ENCODE data around the gene SERPINA5.

Gene SERPINA5

DNA sequence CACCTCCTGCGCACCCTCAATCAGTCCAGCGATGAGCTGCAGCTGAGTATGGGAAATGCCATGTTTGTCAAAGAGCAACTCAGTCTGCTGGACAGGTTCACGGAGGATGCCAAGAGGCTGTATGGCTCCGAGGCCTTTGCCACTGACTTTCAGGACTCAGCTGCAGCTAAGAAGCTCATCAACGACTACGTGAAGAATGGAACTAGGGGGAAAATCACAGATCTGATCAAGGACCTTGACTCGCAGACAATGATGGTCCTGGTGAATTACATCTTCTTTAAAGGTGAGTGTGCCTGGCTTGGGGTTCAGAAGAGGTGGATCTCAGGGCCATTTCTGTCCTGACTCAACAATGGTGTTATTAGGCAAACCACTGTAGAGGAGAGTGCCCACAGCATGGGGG is 33.6 kb downstream of the SERPINA5 start:
- no peak for TF ChIP-seq BACH2 (CRISPR knock-in tag; IDR thresholded peaks at IDR 0.05; ENCODE audit: borderline replicate concordance)
- TF ChIP-seq, protein P1, sequence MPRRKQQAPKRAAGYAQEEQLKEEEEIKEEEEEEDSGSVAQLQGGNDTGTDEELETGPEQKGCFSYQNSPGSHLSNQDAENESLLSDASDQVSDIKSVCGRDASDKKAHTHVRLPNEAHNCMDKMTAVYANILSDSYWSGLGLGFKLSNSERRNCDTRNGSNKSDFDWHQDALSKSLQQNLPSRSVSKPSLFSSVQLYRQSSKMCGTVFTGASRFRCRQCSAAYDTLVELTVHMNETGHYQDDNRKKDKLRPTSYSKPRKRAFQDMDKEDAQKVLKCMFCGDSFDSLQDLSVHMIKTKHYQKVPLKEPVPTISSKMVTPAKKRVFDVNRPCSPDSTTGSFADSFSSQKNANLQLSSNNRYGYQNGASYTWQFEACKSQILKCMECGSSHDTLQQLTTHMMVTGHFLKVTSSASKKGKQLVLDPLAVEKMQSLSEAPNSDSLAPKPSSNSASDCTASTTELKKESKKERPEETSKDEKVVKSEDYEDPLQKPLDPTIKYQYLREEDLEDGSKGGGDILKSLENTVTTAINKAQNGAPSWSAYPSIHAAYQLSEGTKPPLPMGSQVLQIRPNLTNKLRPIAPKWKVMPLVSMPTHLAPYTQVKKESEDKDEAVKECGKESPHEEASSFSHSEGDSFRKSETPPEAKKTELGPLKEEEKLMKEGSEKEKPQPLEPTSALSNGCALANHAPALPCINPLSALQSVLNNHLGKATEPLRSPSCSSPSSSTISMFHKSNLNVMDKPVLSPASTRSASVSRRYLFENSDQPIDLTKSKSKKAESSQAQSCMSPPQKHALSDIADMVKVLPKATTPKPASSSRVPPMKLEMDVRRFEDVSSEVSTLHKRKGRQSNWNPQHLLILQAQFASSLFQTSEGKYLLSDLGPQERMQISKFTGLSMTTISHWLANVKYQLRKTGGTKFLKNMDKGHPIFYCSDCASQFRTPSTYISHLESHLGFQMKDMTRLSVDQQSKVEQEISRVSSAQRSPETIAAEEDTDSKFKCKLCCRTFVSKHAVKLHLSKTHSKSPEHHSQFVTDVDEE (CRISPR knock-in tag; IDR thresholded peaks at IDR 0.05) = no peak
- TF ChIP-seq, protein P2, sequence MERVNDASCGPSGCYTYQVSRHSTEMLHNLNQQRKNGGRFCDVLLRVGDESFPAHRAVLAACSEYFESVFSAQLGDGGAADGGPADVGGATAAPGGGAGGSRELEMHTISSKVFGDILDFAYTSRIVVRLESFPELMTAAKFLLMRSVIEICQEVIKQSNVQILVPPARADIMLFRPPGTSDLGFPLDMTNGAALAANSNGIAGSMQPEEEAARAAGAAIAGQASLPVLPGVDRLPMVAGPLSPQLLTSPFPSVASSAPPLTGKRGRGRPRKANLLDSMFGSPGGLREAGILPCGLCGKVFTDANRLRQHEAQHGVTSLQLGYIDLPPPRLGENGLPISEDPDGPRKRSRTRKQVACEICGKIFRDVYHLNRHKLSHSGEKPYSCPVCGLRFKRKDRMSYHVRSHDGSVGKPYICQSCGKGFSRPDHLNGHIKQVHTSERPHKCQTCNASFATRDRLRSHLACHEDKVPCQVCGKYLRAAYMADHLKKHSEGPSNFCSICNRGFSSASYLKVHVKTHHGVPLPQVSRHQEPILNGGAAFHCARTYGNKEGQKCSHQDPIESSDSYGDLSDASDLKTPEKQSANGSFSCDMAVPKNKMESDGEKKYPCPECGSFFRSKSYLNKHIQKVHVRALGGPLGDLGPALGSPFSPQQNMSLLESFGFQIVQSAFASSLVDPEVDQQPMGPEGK (CRISPR knock-in tag; IDR thresholded peaks at IDR 0.05; ENCODE audit: borderline replicate concordance) = no peak
- no peak for TF ChIP-seq TOX (CRISPR knock-in tag; IDR thresholded peaks at IDR 0.05; ENCODE audit: borderline replicate concordance)
- TF ChIP-seq ARNTL (CRISPR knock-in tag; IDR thresholded peaks at IDR 0.05; ENCODE audit: borderline replicate concordance, low read depth) = no peak
- no peak for TF ChIP-seq RARB (CRISPR knock-in tag; IDR thresholded peaks at IDR 0.05)
- TF ChIP-seq ZNF565 (CRISPR knock-in tag; conservative IDR thresholded peaks at IDR 0.05; ENCODE audit: low read depth) = no peak
- TF ChIP-seq, protein P3, sequence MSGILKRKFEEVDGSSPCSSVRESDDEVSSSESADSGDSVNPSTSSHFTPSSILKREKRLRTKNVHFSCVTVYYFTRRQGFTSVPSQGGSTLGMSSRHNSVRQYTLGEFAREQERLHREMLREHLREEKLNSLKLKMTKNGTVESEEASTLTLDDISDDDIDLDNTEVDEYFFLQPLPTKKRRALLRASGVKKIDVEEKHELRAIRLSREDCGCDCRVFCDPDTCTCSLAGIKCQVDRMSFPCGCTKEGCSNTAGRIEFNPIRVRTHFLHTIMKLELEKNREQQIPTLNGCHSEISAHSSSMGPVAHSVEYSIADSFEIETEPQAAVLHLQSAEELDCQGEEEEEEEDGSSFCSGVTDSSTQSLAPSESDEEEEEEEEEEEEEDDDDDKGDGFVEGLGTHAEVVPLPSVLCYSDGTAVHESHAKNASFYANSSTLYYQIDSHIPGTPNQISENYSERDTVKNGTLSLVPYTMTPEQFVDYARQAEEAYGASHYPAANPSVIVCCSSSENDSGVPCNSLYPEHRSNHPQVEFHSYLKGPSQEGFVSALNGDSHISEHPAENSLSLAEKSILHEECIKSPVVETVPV (CRISPR knock-in tag; IDR thresholded peaks at IDR 0.05) = no peak
- TF ChIP-seq ZNF70 (CRISPR knock-in tag; IDR thresholded peaks at IDR 0.05) = no peak
- no peak for TF ChIP-seq ZFP30 (CRISPR knock-in tag; IDR thresholded peaks at IDR 0.05)
- no peak for ATAC-seq

DNA sequence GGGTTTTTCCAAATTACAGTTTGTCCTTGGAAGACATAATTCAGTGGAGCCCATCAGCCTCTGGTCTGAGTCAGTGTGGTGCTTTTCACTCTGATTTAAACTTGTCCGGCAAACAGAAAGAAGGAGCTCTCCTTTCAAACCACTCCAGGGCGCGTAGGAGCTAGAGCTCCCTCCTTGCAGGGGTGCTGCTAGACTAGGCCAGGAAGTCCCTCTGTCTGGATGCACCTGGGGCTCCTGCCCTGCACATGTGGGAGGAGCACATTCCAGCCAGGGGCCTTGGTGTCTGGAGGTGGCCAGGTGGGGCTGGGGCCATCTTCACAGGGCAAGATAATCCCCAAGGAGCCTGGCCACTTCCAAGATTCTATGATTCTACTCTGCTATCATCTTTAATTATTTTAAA is 34.0 kb downstream of the SERPINA5 start:
- no peak for TF ChIP-seq SNAI2 (CRISPR knock-in tag; IDR thresholded peaks at IDR 0.05)
- TF ChIP-seq ZNF70 (CRISPR knock-in tag; IDR thresholded peaks at IDR 0.05) = no peak
- TF ChIP-seq ZC3H10 (CRISPR knock-in tag; IDR thresholded peaks at IDR 0.05) = no peak
- no peak for TF ChIP-seq PPARA (CRISPR knock-in tag; IDR thresholded peaks at IDR 0.05; ENCODE audit: borderline replicate concordance)
- TF ChIP-seq BACH2 (CRISPR knock-in tag; IDR thresholded peaks at IDR 0.05; ENCODE audit: borderline replicate concordance) = no peak
- TF ChIP-seq, protein P2 (CRISPR knock-in tag; IDR thresholded peaks at IDR 0.05; ENCODE audit: borderline replicate concordance) = no peak
- TF ChIP-seq TOX (CRISPR knock-in tag; IDR thresholded peaks at IDR 0.05; ENCODE audit: borderline replicate concordance) = no peak
- no peak for TF ChIP-seq CSDC2 (CRISPR knock-in tag; IDR thresholded peaks at IDR 0.05)
- no peak for TF ChIP-seq ZFP30 (CRISPR knock-in tag; IDR thresholded peaks at IDR 0.05)
- no peak for TF ChIP-seq ESRRG (CRISPR knock-in tag; IDR thresholded peaks at IDR 0.05)
- TF ChIP-seq, protein P4, sequence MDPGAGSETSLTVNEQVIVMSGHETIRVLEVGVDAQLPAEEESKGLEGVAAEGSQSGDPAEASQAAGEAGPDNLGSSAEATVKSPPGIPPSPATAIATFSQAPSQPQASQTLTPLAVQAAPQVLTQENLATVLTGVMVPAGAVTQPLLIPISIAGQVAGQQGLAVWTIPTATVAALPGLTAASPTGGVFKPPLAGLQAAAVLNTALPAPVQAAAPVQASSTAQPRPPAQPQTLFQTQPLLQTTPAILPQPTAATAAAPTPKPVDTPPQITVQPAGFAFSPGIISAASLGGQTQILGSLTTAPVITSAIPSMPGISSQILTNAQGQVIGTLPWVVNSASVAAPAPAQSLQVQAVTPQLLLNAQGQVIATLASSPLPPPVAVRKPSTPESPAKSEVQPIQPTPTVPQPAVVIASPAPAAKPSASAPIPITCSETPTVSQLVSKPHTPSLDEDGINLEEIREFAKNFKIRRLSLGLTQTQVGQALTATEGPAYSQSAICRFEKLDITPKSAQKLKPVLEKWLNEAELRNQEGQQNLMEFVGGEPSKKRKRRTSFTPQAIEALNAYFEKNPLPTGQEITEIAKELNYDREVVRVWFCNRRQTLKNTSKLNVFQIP (CRISPR knock-in tag; IDR thresholded peaks at IDR 0.05; ENCODE audit: borderline replicate concordance, low read depth) = no peak
- TF ChIP-seq OSR1 (CRISPR knock-in tag; IDR thresholded peaks at IDR 0.05) = no peak
- TF ChIP-seq RARB (CRISPR knock-in tag; IDR thresholded peaks at IDR 0.05) = no peak
- TF ChIP-seq GLIS3 (CRISPR knock-in tag; IDR thresholded peaks at IDR 0.05) = no peak
- ATAC-seq = no peak

DNA sequence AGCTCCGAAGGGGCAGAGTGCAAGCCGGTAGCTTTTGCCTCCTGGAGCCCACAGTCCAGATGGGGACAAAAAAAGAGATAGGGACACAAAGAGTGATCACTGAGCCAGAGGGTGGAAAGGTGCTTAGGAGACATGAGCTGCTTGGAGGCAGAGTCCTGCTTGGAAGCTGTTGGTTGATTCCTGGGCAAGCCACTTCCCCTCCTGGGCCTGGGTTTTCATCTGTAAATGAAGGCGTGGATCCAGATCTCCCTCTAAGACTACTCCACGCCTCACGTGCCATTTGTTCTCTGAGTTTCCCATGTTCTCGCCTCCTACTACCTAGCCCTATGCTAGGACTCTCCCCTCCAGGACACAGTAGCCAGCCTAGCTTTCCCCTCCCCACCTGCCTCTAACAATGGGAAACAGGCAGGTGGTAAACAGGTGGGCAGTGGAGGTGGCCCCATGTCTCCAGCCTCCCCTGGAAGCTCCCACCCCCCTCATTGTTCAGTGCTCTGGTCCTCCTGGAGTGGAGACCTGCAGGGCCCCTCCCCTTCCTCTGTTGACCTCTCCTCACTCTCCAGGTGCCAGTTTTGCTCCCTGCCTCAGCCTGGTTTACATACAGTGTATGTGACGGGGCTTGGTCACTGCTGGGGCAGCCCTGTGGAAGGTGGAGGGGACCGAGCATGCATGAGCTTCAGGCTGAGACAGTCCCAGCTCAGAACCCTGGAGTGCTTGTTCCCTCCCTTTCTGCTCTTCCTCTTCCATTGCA is 34.8 kb downstream of the SERPINA5 start:
- no peak for ATAC-seq
- TF ChIP-seq TCF4 (CRISPR knock-in tag; IDR thresholded peaks at IDR 0.05; ENCODE audit: borderline replicate concordance) = no peak
- TF ChIP-seq PPARA (CRISPR knock-in tag; IDR thresholded peaks at IDR 0.05; ENCODE audit: borderline replicate concordance) = no peak
- TF ChIP-seq OSR1 (CRISPR knock-in tag; IDR thresholded peaks at IDR 0.05) = no peak
- no peak for TF ChIP-seq ZNF565 (CRISPR knock-in tag; conservative IDR thresholded peaks at IDR 0.05; ENCODE audit: low read depth)
